RWPE2 (cell line): ENCODE measurements around the gene SEPSECS.

Experiments used
- ATAC-seq: fragments of 200-7000 bp; cut with Tn5 transposase; 3 replicates; pipeline ENCODE4 v1.9.1; 2021; ENCODE audit warnings: low read depth
- DNase-seq: peaks from one replicate; pipeline ENCODE4 v3.0.0-alpha.2; 2020; ENCODE audit warnings: low spot score
- H3K27ac ChIP-seq: fragments of 450-650 bp; 2 replicates; pipeline ENCODE4 v1.5.1; 2017; ENCODE audit warnings: mild to moderate bottlenecking; ENCODE audit not compliant: poor library complexity, severe bottlenecking
- H3K27me3 ChIP-seq: fragments of 250-450 bp; sonication (Bioruptor Pico); 2 replicates; pipeline ENCODE4 v1.5.1; 2021; ENCODE audit warnings: mild to moderate bottlenecking, moderate library complexity; ENCODE audit not compliant: insufficient read depth, poor library complexity, severe bottlenecking
- H3K36me3 ChIP-seq: fragments of 250-450 bp; sonication (Bioruptor Pico); 2 replicates; pipeline ENCODE4 v1.5.1; 2020; ENCODE audit warnings: low read depth, mild to moderate bottlenecking, moderate library complexity
- H3K4me1 ChIP-seq: fragments of 250-450 bp; sonication (Bioruptor Pico); 2 replicates; pipeline ENCODE4 v1.5.1; 2021; ENCODE audit warnings: mild to moderate bottlenecking, moderate library complexity; ENCODE audit not compliant: insufficient read depth, poor library complexity, severe bottlenecking
- H3K4me3 ChIP-seq: fragments of 250-450 bp; sonication (Bioruptor Pico); 2 replicates; pipeline ENCODE4 v1.5.1; 2021; ENCODE audit warnings: mild to moderate bottlenecking, moderate library complexity; ENCODE audit not compliant: severe bottlenecking
- H3K9me3 ChIP-seq: fragments of 250-450 bp; sonication (Bioruptor Pico); 2 replicates; pipeline ENCODE4 v1.5.1; 2021; ENCODE audit warnings: mild to moderate bottlenecking, moderate library complexity; ENCODE audit not compliant: severe bottlenecking
- TF ChIP-seq, protein P1 (sequence below): fragments of 450-650 bp; IDR thresholded peaks from one replicate; pipeline ENCODE4 v1.5.1; 2017; ENCODE audit warnings: mild to moderate bottlenecking, moderate library complexity; ENCODE audit not compliant: poor library complexity, severe bottlenecking

SEPSECS gene

GRCh38 chr4:25076625-25077398 lies 83.4 kb downstream of the SEPSECS start:
- no peaks in the 10 kb centered on the region for H3K36me3 ChIP-seq
- ATAC-seq (no peak), DNase-seq (no peak)
- H3K27ac ChIP-seq = no peak overlapping the region
- H3K4me3 ChIP-seq = no peak overlapping the region
- no peaks in the 10 kb centered on the region for H3K27me3 ChIP-seq
- H3K4me1 ChIP-seq = no peaks in the 10 kb centered on the region
- TF ChIP-seq, protein P1, sequence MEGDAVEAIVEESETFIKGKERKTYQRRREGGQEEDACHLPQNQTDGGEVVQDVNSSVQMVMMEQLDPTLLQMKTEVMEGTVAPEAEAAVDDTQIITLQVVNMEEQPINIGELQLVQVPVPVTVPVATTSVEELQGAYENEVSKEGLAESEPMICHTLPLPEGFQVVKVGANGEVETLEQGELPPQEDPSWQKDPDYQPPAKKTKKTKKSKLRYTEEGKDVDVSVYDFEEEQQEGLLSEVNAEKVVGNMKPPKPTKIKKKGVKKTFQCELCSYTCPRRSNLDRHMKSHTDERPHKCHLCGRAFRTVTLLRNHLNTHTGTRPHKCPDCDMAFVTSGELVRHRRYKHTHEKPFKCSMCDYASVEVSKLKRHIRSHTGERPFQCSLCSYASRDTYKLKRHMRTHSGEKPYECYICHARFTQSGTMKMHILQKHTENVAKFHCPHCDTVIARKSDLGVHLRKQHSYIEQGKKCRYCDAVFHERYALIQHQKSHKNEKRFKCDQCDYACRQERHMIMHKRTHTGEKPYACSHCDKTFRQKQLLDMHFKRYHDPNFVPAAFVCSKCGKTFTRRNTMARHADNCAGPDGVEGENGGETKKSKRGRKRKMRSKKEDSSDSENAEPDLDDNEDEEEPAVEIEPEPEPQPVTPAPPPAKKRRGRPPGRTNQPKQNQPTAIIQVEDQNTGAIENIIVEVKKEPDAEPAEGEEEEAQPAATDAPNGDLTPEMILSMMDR = no peak
- no peaks in the 10 kb centered on the region for H3K9me3 ChIP-seq

GRCh38 chr4:25075851-25076250 lies 84.4 kb downstream of the SEPSECS start:
- H3K9me3 ChIP-seq = no peaks in the 10 kb centered on the region
- no peaks in the 10 kb centered on the region for H3K36me3 ChIP-seq
- H3K4me3 ChIP-seq = no peak overlapping the region
- ATAC-seq (no peak), DNase-seq (no peak)
- no peak overlapping the region for H3K27ac ChIP-seq
- TF ChIP-seq, protein P1 = no peak
- H3K27me3 ChIP-seq = no peaks in the 10 kb centered on the region
- H3K4me1 ChIP-seq = no peaks in the 10 kb centered on the region

DNA sequence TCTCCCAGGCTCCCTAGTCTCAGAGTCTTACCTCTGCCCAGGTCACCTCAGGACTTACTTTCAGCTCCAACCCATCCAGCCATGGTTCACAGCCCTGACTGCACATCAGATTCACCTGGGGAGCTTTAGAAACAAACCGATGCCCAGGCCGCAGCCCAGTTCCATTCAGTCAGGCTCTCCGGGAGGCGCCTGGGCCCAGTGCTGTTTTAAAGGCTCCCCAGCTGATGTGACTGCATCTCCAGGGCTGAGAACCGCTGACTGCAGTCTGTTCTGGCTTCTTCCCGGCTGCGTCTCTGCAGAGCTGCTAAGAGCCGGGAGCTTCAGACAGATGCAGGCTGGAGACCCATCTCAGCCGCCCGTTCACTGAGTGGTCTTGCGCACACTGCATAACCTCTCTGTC lies 85.1 kb downstream of the SEPSECS start:
- Histone ChIP-seq H3K27me3 (no peaks in the 10 kb centered on the region), H3K9me3 (no peaks in the 10 kb centered on the region), H3K27ac (no peak overlapping the region), H3K4me3 (no peak overlapping the region), H3K4me1 (no peaks in the 10 kb centered on the region), H3K36me3 (no peaks in the 10 kb centered on the region)
- TF ChIP-seq, protein P1 = no peak
- ATAC-seq (no peak), DNase-seq (no peak)

- ATAC-seq (no peak), DNase-seq (no peak)
- Histone ChIP-seq H3K27me3 (no peaks in the 10 kb centered on the region), H3K4me3 (no peak overlapping the region), H3K27ac (no peak overlapping the region), H3K4me1 (no peaks in the 10 kb centered on the region), H3K36me3 (no peaks in the 10 kb centered on the region), H3K9me3 (no peaks in the 10 kb centered on the region)
- TF ChIP-seq, protein P1 = no peak
These were observed 89.7 kb downstream of the SEPSECS start for GRCh38 chr4:25070545-25070944.
